ENCODE results near the gene KYNU. TPM values are rescaled to one million over a fixed set of nuclear protein-coding genes. Genes with fewer than 3 reads are reported as not detected.
"Not testable (repeated sequence)": the region's sequence is repeated elsewhere in the genome, so short reads cannot be mapped to it uniquely, and the experiment has no call there.

The KYNU gene
- total RNA-seq, 1 experiment from 2014 or later, result 0.31 TPM

- no peak overlapping the region for H3K4me3 ChIP-seq (ENCODE audit: insufficient read depth, low read depth, low read length)
- DNase-seq, result no peak
- no peaks in the 10 kb centered on the region for H3K36me3 ChIP-seq (replicated peaks; ENCODE audit: control insufficient read depth, insufficient read depth, low read length)
- H3K27me3 ChIP-seq (ENCODE audit: control insufficient read depth, insufficient read depth, low read length), result no peaks in the 10 kb centered on the region
Observed at GRCh38 chr2:142865924-142866323, 11.5 kb upstream of the KYNU start.

GRCh38 chr2:142866426-142866825 is 11.0 kb upstream of the KYNU start:
- no peak overlapping the region for H3K4me3 ChIP-seq (ENCODE audit: insufficient read depth, low read depth, low read length)
- H3K36me3 ChIP-seq (replicated peaks; ENCODE audit: control insufficient read depth, insufficient read depth, low read length), result no peaks in the 10 kb centered on the region
- H3K27me3 ChIP-seq (ENCODE audit: control insufficient read depth, insufficient read depth, low read length), result no peaks in the 10 kb centered on the region
- DNase-seq, result no peak

GRCh38 chr2:142867136-142867535 is 10.3 kb upstream of the KYNU start:
- no peak overlapping the region for H3K4me3 ChIP-seq (ENCODE audit: insufficient read depth, low read depth, low read length)
- H3K36me3 ChIP-seq (replicated peaks; ENCODE audit: control insufficient read depth, insufficient read depth, low read length), result no peaks in the 10 kb centered on the region
- H3K27me3 ChIP-seq (ENCODE audit: control insufficient read depth, insufficient read depth, low read length), result no peaks in the 10 kb centered on the region
- DNase-seq, result no peak

GRCh38 chr2:142868229-142868762 is 9.2 kb upstream of the KYNU start:
- Histone ChIP-seq H3K4me3 (ENCODE audit: insufficient read depth, low read depth, low read length) (no peak overlapping the region), H3K36me3 (replicated peaks; ENCODE audit: control insufficient read depth, insufficient read depth, low read length) (no peaks in the 10 kb centered on the region), H3K27me3 (ENCODE audit: control insufficient read depth, insufficient read depth, low read length) (no peaks in the 10 kb centered on the region)
- no peak for DNase-seq

- not testable (repeated sequence) for H3K36me3 ChIP-seq (replicated peaks; ENCODE audit: control insufficient read depth, insufficient read depth, low read length); H3K27me3 ChIP-seq (ENCODE audit: control insufficient read depth, insufficient read depth, low read length); DNase-seq; H3K4me3 ChIP-seq (ENCODE audit: insufficient read depth, low read depth, low read length)
Observed at GRCh38 chr2:142869065-142869460, 8.4 kb upstream of the KYNU start.

- no peaks in the 10 kb centered on the region for H3K27me3 ChIP-seq (ENCODE audit: control insufficient read depth, insufficient read depth, low read length)
- H3K36me3 ChIP-seq (replicated peaks; ENCODE audit: control insufficient read depth, insufficient read depth, low read length), result no peaks in the 10 kb centered on the region
- DNase-seq, result no peak
- no peak overlapping the region for H3K4me3 ChIP-seq (ENCODE audit: insufficient read depth, low read depth, low read length)
Observed at GRCh38 chr2:142869461-142870106, 7.9 kb upstream of the KYNU start.

GRCh38 chr2:142870526-142870925 is 6.9 kb upstream of the KYNU start:
- no peaks in the 10 kb centered on the region for H3K27me3 ChIP-seq (ENCODE audit: control insufficient read depth, insufficient read depth, low read length)
- H3K36me3 ChIP-seq (replicated peaks; ENCODE audit: control insufficient read depth, insufficient read depth, low read length), result no peaks in the 10 kb centered on the region
- no peak for DNase-seq
- H3K4me3 ChIP-seq (ENCODE audit: insufficient read depth, low read depth, low read length), result no peak overlapping the region

- H3K4me3 ChIP-seq (ENCODE audit: insufficient read depth, low read depth, low read length), result no peak overlapping the region
- no peak for DNase-seq
- no peaks in the 10 kb centered on the region for H3K36me3 ChIP-seq (replicated peaks; ENCODE audit: control insufficient read depth, insufficient read depth, low read length)
- no peaks in the 10 kb centered on the region for H3K27me3 ChIP-seq (ENCODE audit: control insufficient read depth, insufficient read depth, low read length)
Observed at GRCh38 chr2:142871396-142871795, 6.1 kb upstream of the KYNU start.

- Histone ChIP-seq H3K36me3 (replicated peaks; ENCODE audit: control insufficient read depth, insufficient read depth, low read length) (no peaks in the 10 kb centered on the region), H3K27me3 (ENCODE audit: control insufficient read depth, insufficient read depth, low read length) (no peaks in the 10 kb centered on the region), H3K4me3 (ENCODE audit: insufficient read depth, low read depth, low read length) (no peak overlapping the region)
- DNase-seq, result no peak
Observed at GRCh38 chr2:142872882-142873724, 4.4 kb upstream of the KYNU start.

GRCh38 chr2:142873831-142874287 is 3.6 kb upstream of the KYNU start:
- no peaks in the 10 kb centered on the region for H3K27me3 ChIP-seq (ENCODE audit: control insufficient read depth, insufficient read depth, low read length)
- no peak for DNase-seq
- no peak overlapping the region for H3K4me3 ChIP-seq (ENCODE audit: insufficient read depth, low read depth, low read length)
- no peaks in the 10 kb centered on the region for H3K36me3 ChIP-seq (replicated peaks; ENCODE audit: control insufficient read depth, insufficient read depth, low read length)

GRCh38 chr2:142874293-142874814 is 3.1 kb upstream of the KYNU start:
- no peak for DNase-seq
- Histone ChIP-seq H3K4me3 (ENCODE audit: insufficient read depth, low read depth, low read length) (no peak overlapping the region), H3K27me3 (ENCODE audit: control insufficient read depth, insufficient read depth, low read length) (no peaks in the 10 kb centered on the region), H3K36me3 (replicated peaks; ENCODE audit: control insufficient read depth, insufficient read depth, low read length) (no peaks in the 10 kb centered on the region)

GRCh38 chr2:142875010-142875409 is 2.5 kb upstream of the KYNU start:
- H3K36me3 ChIP-seq (replicated peaks; ENCODE audit: control insufficient read depth, insufficient read depth, low read length), result no peaks in the 10 kb centered on the region
- no peak overlapping the region for H3K4me3 ChIP-seq (ENCODE audit: insufficient read depth, low read depth, low read length)
- H3K27me3 ChIP-seq (ENCODE audit: control insufficient read depth, insufficient read depth, low read length), result no peaks in the 10 kb centered on the region
- DNase-seq, result no peak

GRCh38 chr2:142875652-142876051 is 1.8 kb upstream of the KYNU start:
- H3K27me3 ChIP-seq (ENCODE audit: control insufficient read depth, insufficient read depth, low read length), result no peaks in the 10 kb centered on the region
- DNase-seq, result no peak
- no peak overlapping the region for H3K4me3 ChIP-seq (ENCODE audit: insufficient read depth, low read depth, low read length)
- H3K36me3 ChIP-seq (replicated peaks; ENCODE audit: control insufficient read depth, insufficient read depth, low read length), result no peaks in the 10 kb centered on the region

GRCh38 chr2:142876423-142876822 is 1.0 kb upstream of the KYNU start:
- no peaks in the 10 kb centered on the region for H3K36me3 ChIP-seq (replicated peaks; ENCODE audit: control insufficient read depth, insufficient read depth, low read length)
- H3K4me3 ChIP-seq (ENCODE audit: insufficient read depth, low read depth, low read length), result no peak overlapping the region
- DNase-seq, result no peak
- no peaks in the 10 kb centered on the region for H3K27me3 ChIP-seq (ENCODE audit: control insufficient read depth, insufficient read depth, low read length)
